A549 (cell line): ENCODE data around the gene TVP23A.

Source experiments
- CEBPB ChIP-seq, 2 experiments: fragments of >200 bp in 1 of 2; sonication (Bioruptor Twin) in 1 of 2; formaldehyde crosslinking in 1 of 2; IDR thresholded peaks; 2 replicates each; pipeline ENCODE4 v1.6.1; 2012 to 2016
- CHD4 ChIP-seq: fragments of 200-600 bp; sonication (generic); IDR thresholded peaks from 2 replicates; pipeline ENCODE4 v1.6.1; 2016; ENCODE audit warnings: antibody characterized with exemption, mild to moderate bottlenecking, borderline replicate concordance
- CTCF ChIP-seq: fragments of >200 bp; sonication (Bioruptor Twin); formaldehyde crosslinking; IDR thresholded peaks from 3 replicates; pipeline ENCODE4 v1.5.1; 2016
- EP300 ChIP-seq, 2 experiments: fragments of >200 bp; sonication (Bioruptor Twin); formaldehyde crosslinking; IDR thresholded peaks; 2 replicates in 1 of 2; 3 replicates in 1 of 2; pipeline ENCODE4 v1.6.1; 2016 to 2017
- ESRRA ChIP-seq: fragments of 150-350 bp; IDR thresholded peaks from 2 replicates; pipeline ENCODE4 v1.6.1; 2014; ENCODE audit warnings: mild to moderate bottlenecking, low read length, borderline replicate concordance
- HMGXB4 ChIP-seq: fragments of 250-450 bp; sonication (Bioruptor Pico); IDR thresholded peaks from 2 replicates; pipeline ENCODE4 v1.5.0; 2021; ENCODE audit warnings: mild to moderate bottlenecking, moderate library complexity, borderline replicate concordance
- MAFK ChIP-seq: fragments of 450-650 bp; IDR thresholded peaks from 2 replicates; pipeline ENCODE4 v1.6.1; 2014; ENCODE audit not compliant: partially characterized antibody
- MAX ChIP-seq: IDR thresholded peaks from 2 replicates; pipeline ENCODE4 v1.6.1; 2012
- MAZ ChIP-seq: fragments of 150-350 bp; IDR thresholded peaks from 2 replicates; pipeline ENCODE4 v1.6.1; 2014; ENCODE audit warnings: antibody characterized with exemption, low read depth, low read length, borderline replicate concordance
- POLR2A ChIP-seq: IDR thresholded peaks from 2 replicates; pipeline ENCODE4 v1.6.1; 2012; ENCODE audit warnings: mild to moderate bottlenecking, low read length
- RFX5 ChIP-seq: fragments of 450-650 bp; IDR thresholded peaks from 2 replicates; pipeline ENCODE4 v1.7.1; 2014; ENCODE audit warnings: antibody characterized with exemption, mild to moderate bottlenecking, moderate library complexity
- SMC3 ChIP-seq: fragments of >200 bp; sonication (Bioruptor Twin); formaldehyde crosslinking; IDR thresholded peaks from 3 replicates; pipeline ENCODE4 v1.6.1; 2018; ENCODE audit warnings: inconsistent platforms
- SREBF2 ChIP-seq: fragments of 450-650 bp; IDR thresholded peaks from 2 replicates; pipeline ENCODE4 v1.6.1; 2014; ENCODE audit warnings: mild to moderate bottlenecking, moderate library complexity
- USF2 ChIP-seq: fragments of 450-650 bp; IDR thresholded peaks from 2 replicates; pipeline ENCODE4 v1.6.1; 2014; ENCODE audit warnings: antibody characterized with exemption

GRCh38 chr16:10762336-10763016 is 56.1 kb downstream of the TVP23A start:
- TF ChIP-seq CTCF = no peak
- no peak for TF ChIP-seq ESRRA
- TF ChIP-seq SMC3 = no peak
- no peak for TF ChIP-seq POLR2A
- no peak for TF ChIP-seq MAX
- TF ChIP-seq MAFK = no peak
- no peak for TF ChIP-seq USF2
- no peak for TF ChIP-seq CEBPB (IDR thresholded peaks at IDR 0.05)
- TF ChIP-seq MAZ = no peak
- TF ChIP-seq RFX5 = no peak
- TF ChIP-seq EP300 (IDR thresholded peaks at IDR 0.05) = no peak
- no peak for TF ChIP-seq CHD4
- TF ChIP-seq HMGXB4 (CRISPR knock-in tag) = no peak
- TF ChIP-seq SREBF2 = no peak
